GM18505 (cell line): Measurements from ENCODE around the gene AGK.
"Not testable (repeated sequence)": the region's sequence is repeated elsewhere in the genome, so short reads cannot be mapped to it uniquely, and the experiment has no call there.

Experiments used
- ATAC-seq: cut with Tn5 transposase; IDR thresholded peaks from one replicate; pipeline ENCODE4 v1.9.1; 2021; ENCODE audit not compliant: unreplicated experiment
- POLR2A ChIP-seq: IDR thresholded peaks from 4 replicates; pipeline ENCODE4 v1.6.1; 2011; ENCODE audit warnings: borderline replicate concordance; ENCODE audit not compliant: insufficient read depth, insufficient read length; ENCODE audit errors: extremely low read depth

The AGK gene

GRCh38 chr7:141534757-141535737 is 16.2 kb upstream of the AGK start:
- no peak for ATAC-seq
- no peak for TF ChIP-seq POLR2A

DNA sequence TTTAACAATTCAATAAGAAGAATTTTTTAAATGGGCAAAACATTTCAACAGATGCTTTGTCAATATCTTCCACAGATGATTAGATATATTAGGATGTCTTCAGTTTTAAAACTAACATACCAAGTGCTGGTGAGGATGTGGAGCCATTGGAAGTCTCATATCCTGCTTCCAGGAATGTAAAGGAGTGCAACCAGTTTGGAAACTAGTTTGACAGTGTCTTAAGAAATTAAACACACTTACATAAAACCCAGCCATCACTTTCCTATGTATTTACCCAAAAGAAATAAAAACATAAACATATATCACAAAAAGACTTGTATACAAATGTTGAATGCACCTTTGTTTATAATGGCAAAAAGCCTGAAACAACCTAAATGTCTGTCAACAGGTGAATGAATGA is 13.3 kb upstream of the AGK start:
- ATAC-seq: no peak
- no peak for TF ChIP-seq POLR2A

- no peak for ATAC-seq
- TF ChIP-seq POLR2A: no peak
Observed at GRCh38 chr7:141541375-141541774, 9.8 kb upstream of the AGK start.

GRCh38 chr7:141544831-141545230 is 6.4 kb upstream of the AGK start:
- ATAC-seq: no peak
- TF ChIP-seq POLR2A: no peak

DNA sequence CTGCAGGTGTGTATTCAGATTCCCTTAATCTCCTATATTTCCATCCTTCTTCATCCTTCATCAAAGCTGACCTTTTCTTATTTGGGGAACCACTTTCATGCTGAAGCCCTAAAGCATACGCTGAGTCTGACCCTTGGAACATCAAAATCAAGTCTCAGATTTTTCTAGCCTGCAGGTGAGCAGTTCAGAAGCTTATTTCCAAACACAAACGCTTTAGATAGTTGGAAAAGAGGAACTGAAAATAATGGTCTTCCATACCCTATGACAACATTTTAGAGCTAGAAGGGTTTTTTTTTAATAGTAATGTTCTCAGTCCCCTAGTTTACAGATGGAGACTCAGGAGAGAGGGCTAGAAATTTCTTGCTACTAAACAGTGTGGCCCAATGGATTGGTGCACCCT is 1.6 kb upstream of the AGK start:
- ATAC-seq: no peak

DNA sequence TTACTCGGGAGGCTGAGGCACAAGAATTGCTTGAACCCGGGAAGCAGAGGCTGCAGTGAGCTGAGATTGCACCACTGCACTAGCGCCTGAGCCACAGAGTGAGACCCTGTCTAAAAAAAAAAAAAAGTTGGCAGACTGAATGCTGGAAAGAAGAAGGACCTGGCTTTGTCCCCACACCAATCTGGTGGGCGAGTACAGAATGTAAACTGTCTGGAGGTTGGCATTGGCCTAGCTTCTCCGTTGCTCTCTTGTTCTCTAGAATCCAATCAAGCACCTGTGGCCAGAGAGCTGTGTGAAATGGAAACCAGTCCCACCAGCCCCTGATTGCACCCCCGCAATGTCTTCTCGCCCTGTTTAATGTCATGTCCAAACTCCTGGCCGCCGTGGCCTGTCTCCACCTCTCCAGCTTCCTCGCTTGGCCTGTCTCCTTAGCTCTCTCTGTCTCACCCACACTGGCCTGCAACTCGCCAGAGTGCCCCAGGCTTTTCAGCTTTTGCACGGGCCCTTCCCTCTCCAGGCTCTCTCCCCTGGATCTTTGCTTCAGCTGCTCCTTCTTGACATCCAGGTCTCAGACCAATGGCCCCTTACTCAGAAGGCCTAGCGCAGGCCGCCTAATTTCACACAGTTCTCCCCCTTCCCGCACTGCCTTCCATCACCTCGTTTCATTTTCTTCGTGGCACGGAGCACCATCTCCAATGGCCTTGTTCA is 670 bp upstream of the AGK start:
- ATAC-seq: no peak
- TF ChIP-seq POLR2A: no peak

More for the DNA sequence above, 1.6 kb upstream of the AGK start:
- TF ChIP-seq POLR2A: no peak

- peak; percentile 16 for ATAC-seq
- no peak for TF ChIP-seq POLR2A
Observed at GRCh38 chr7:141551782-141552181, 572 bp downstream of the AGK start.

- no peak for TF ChIP-seq POLR2A
- no peak for ATAC-seq
Observed at GRCh38 chr7:141557360-141557759, 6.2 kb downstream of the AGK start.

DNA sequence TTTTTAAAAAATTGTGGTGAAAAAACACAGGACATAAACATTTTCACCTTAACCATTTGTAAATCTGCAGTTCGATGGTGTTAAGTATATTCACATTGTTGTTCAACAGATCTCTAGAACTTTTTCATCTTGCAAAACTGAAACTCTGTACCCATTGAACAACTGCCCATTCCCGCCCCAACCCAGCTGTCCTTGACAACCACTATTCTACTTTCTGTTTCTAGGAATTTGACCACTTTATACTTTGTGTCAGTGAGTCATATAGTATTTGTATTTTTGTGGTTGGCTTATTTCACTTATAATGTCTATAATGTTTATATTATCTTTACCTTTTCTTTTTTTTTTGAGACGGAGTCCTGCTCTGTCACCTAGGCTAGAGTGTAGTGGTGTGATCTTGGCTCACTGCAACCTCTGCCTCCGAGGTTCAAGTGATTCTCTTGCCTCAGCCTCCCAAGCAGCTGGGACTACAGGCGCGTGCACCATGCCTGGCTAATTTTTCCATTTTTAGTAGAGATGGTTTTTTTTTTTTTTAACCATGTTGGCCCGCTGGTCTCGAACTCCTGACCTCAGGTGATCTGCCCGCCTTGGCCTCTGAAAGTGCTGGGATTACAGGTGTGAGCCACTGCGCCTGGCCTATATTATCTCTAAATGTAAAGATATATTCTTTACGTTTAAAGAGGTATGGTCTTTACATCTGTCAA is 6.8 kb downstream of the AGK start:
- not testable (repeated sequence) for ATAC-seq

GRCh38 chr7:141558544-141559183 is 7.5 kb downstream of the AGK start:
- ATAC-seq: no peak
- no peak for TF ChIP-seq POLR2A

DNA sequence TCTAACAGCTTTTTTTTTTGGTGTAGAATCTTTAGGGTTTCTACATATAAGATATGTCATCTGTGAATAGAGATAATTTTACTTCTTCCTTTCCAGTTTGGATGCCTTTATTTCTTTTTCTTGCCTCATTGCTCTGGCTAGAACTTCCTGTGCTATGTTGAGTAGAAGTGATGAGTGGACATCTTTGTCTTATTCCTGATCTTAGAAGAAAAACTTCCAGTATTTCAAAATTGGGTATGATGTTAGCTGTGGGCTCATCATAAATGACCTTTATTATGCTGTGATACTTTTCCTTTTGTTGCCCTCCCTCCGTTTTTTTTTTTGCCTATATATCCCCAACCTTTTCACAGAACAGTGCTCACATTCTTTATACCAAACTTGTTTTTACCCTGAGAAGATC is 8.8 kb downstream of the AGK start:
- ATAC-seq: no peak
- TF ChIP-seq POLR2A: no peak

- no peak for TF ChIP-seq POLR2A
- ATAC-seq: no peak
Observed at GRCh38 chr7:141562036-141562435, 10.8 kb downstream of the AGK start.

GRCh38 chr7:141562543-141562942 is 11.3 kb downstream of the AGK start:
- no peak for ATAC-seq
- TF ChIP-seq POLR2A: no peak
